SK-N-MC (cell line): Measurements from ENCODE around the gene MYO16.

Source experiments
- DNase-seq: peaks from one replicate; pipeline ENCODE4 v3.0.0-alpha.2; 2011; ENCODE audit warnings: low read depth, low spot score
- H3K27ac ChIP-seq: fragments of 200-600 bp; sonication (generic); 2 replicates; pipeline ENCODE4 v1.5.1; 2016; ENCODE audit warnings: mixed run types
- H3K36me3 ChIP-seq: fragments of 200-600 bp; sonication (generic); 2 replicates; pipeline ENCODE4 v1.6.1; 2017; ENCODE audit warnings: antibody characterized with exemption, low read length, mixed read lengths; ENCODE audit not compliant: insufficient read depth
- H3K4me3 ChIP-seq: fragments of 200-600 bp; sonication (generic); 2 replicates; pipeline ENCODE4 v1.5.1; 2016
- H3K9ac ChIP-seq: fragments of 200-600 bp; sonication (generic); 2 replicates; pipeline ENCODE4 v1.8.0; 2017; ENCODE audit warnings: mixed run types, mixed read lengths; ENCODE audit not compliant: insufficient read length
- H3K9me3 ChIP-seq: fragments of 200-600 bp; sonication (generic); 2 replicates; pipeline ENCODE4 v1.6.1; 2017; ENCODE audit warnings: low read depth, mild to moderate bottlenecking, antibody characterized with exemption, low read length, moderate library complexity, mixed read lengths
- EZH2 ChIP-seq: fragments of 200-600 bp; sonication (generic); IDR thresholded peaks from one replicate; pipeline ENCODE4 v1.6.1; 2017; ENCODE audit warnings: antibody characterized with exemption
- FOXP2 ChIP-seq: optimal IDR thresholded peaks from 2 replicates; pipeline ENCODE3; 2011; ENCODE audit warnings: mild to moderate bottlenecking, moderate library complexity; ENCODE audit not compliant: insufficient read depth; ENCODE audit errors: extremely low read length, control extremely low read depth
- POLR2AphosphoS5 ChIP-seq: IDR thresholded peaks from 2 replicates; pipeline ENCODE4 v1.6.1; 2012; ENCODE audit warnings: mild to moderate bottlenecking, low read depth, low read length, borderline replicate concordance

Gene MYO16

GRCh38 chr13:108615241-108615640, 14.2 kb upstream of the MYO16 start:
- no peak overlapping the region for H3K9ac ChIP-seq
- no peak overlapping the region for H3K4me3 ChIP-seq
- no peak overlapping the region for H3K27ac ChIP-seq
- H3K9me3 ChIP-seq, result no peaks in the 10 kb centered on the region
- no peak for DNase-seq
- no peaks in the 10 kb centered on the region for H3K36me3 ChIP-seq
- TF ChIP-seq FOXP2, result no peak
- no peak for TF ChIP-seq POLR2AphosphoS5
- TF ChIP-seq EZH2, result no peak

- H3K27ac ChIP-seq, result no peak overlapping the region
- no peak for DNase-seq
- H3K9ac ChIP-seq, result no peak overlapping the region
- H3K9me3 ChIP-seq, result no peaks in the 10 kb centered on the region
- no peak overlapping the region for H3K4me3 ChIP-seq
- H3K36me3 ChIP-seq, result no peaks in the 10 kb centered on the region
- TF ChIP-seq POLR2AphosphoS5 (no peak), EZH2 (no peak), FOXP2 (no peak)
These were observed 11.2 kb upstream of the MYO16 start for GRCh38 chr13:108618233-108618632.

GRCh38 chr13:108621462-108621861, 7.9 kb upstream of the MYO16 start:
- TF ChIP-seq POLR2AphosphoS5 (no peak), FOXP2 (no peak), EZH2 (no peak)
- DNase-seq, result no peak
- Histone ChIP-seq H3K36me3 (no peaks in the 10 kb centered on the region), H3K27ac (no peak overlapping the region), H3K9me3 (no peaks in the 10 kb centered on the region), H3K9ac (no peak overlapping the region), H3K4me3 (no peak overlapping the region)

- no peak for TF ChIP-seq POLR2AphosphoS5
- no peak for TF ChIP-seq FOXP2
- TF ChIP-seq EZH2, result no peak
- H3K9ac ChIP-seq, result no peak overlapping the region
- no peak overlapping the region for H3K27ac ChIP-seq
- DNase-seq, result no peak
- H3K9me3 ChIP-seq, result no peaks in the 10 kb centered on the region
- H3K4me3 ChIP-seq, result no peak overlapping the region
- H3K36me3 ChIP-seq, result no peaks in the 10 kb centered on the region
These were observed 5.3 kb upstream of the MYO16 start for GRCh38 chr13:108624108-108624507.

GRCh38 chr13:108624979-108625378, 4.4 kb upstream of the MYO16 start:
- Histone ChIP-seq H3K36me3 (no peaks in the 10 kb centered on the region), H3K9me3 (no peaks in the 10 kb centered on the region), H3K9ac (no peak overlapping the region), H3K4me3 (no peak overlapping the region), H3K27ac (no peak overlapping the region)
- no peak for DNase-seq
- no peak for TF ChIP-seq POLR2AphosphoS5
- no peak for TF ChIP-seq EZH2
- no peak for TF ChIP-seq FOXP2

DNA sequence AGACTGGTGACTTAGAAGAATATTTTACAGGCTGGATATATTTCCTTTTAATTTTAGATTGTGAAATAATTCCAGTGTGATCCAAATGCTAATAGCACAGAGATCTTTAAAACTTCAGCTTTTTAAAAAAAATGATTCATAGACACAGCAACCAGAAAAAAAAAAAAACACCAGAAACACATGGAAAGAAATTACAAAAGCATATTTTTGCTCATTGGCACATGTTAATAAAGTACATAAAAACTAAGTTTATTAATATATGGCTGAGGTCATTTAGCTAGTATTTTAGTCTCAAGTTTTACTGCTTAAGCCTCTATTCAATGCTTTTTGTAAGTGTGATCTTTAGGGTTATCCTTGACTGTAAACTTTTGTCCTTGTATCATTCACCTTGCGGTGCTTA, 577 bp downstream of the MYO16 start:
- no peak for DNase-seq
- H3K9ac ChIP-seq, result no peak overlapping the region
- no peak overlapping the region for H3K27ac ChIP-seq

GRCh38 chr13:108632649-108633167, 3.3 kb downstream of the MYO16 start:
- Histone ChIP-seq H3K27ac (no peak overlapping the region), H3K36me3 (no peaks in the 10 kb centered on the region), H3K4me3 (no peak overlapping the region), H3K9me3 (no peaks in the 10 kb centered on the region), H3K9ac (no peak overlapping the region)
- DNase-seq, result no peak
- TF ChIP-seq EZH2 (no peak), POLR2AphosphoS5 (no peak), FOXP2 (no peak)

More for the DNA sequence above, 577 bp downstream of the MYO16 start:
- TF ChIP-seq POLR2AphosphoS5 (no peak), FOXP2 (no peak), EZH2 (no peak)
- Histone ChIP-seq H3K36me3 (no peaks in the 10 kb centered on the region), H3K9me3 (no peaks in the 10 kb centered on the region), H3K4me3 (no peak overlapping the region)

GRCh38 chr13:108638901-108639300, 9.5 kb downstream of the MYO16 start:
- H3K4me3 ChIP-seq, result no peak overlapping the region
- H3K27ac ChIP-seq, result no peak overlapping the region
- H3K9ac ChIP-seq, result no peak overlapping the region
- TF ChIP-seq EZH2 (no peak), FOXP2 (no peak), POLR2AphosphoS5 (no peak)
- no peak for DNase-seq
- H3K9me3 ChIP-seq, result no peaks in the 10 kb centered on the region
- no peaks in the 10 kb centered on the region for H3K36me3 ChIP-seq

DNA sequence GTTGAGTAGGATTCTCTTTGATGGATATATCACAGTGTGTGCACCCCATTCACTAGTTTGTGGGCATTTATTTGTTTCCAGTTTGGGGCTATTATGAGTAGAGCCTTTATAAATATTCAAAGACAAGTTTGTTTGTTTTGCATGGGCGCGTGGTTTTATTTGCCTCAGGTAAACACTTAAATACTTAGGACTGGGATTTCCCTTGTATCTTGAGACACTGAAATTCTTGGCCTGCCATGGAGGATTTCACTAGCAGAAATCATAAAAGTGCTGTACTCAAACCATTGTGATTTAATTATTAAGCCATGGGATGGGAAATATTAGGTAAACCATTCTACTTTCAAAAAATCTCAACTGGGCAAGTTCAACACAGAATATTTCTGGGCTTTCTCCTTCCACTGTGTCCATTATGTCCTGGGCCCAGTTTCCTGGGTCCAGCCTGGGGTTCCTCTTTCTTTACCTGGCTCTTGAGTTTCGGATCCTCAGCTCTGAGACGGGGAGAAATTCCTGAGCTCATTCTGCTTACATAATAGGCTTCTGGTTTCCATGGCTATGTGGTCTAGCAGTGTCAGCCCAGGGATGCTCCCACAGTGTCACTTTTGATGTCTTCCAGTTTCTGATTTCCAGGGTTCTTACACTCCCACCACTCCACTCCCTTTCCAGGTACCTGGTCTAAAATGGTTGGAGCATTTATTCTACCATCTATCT, 14.4 kb downstream of the MYO16 start:
- no peak for DNase-seq
- Histone ChIP-seq H3K4me3 (no peak overlapping the region), H3K27ac (no peak overlapping the region), H3K36me3 (no peaks in the 10 kb centered on the region), H3K9me3 (0 out of 2 replicates have a peak, but pooled peaks cover 3% of the 10 kb centered on the region), H3K9ac (no peak overlapping the region)
- TF ChIP-seq POLR2AphosphoS5 (no peak), EZH2 (no peak), FOXP2 (no peak)
